22Rv1 (cell line): Measurements from ENCODE around the gene MYO18B.

ENCODE experiments used
- ZFX ChIP-seq: fragments of 450-650 bp; IDR thresholded peaks from 2 replicates; pipeline ENCODE4 v1.6.1; 2017; ENCODE audit warnings: antibody characterized with exemption, borderline replicate concordance
- TF ChIP-seq, protein P1 (sequence below): fragments of 450-650 bp; IDR thresholded peaks from 2 replicates; pipeline ENCODE4 v1.5.1; 2017; ENCODE audit warnings: mild to moderate bottlenecking

- TF ChIP-seq, protein P1, sequence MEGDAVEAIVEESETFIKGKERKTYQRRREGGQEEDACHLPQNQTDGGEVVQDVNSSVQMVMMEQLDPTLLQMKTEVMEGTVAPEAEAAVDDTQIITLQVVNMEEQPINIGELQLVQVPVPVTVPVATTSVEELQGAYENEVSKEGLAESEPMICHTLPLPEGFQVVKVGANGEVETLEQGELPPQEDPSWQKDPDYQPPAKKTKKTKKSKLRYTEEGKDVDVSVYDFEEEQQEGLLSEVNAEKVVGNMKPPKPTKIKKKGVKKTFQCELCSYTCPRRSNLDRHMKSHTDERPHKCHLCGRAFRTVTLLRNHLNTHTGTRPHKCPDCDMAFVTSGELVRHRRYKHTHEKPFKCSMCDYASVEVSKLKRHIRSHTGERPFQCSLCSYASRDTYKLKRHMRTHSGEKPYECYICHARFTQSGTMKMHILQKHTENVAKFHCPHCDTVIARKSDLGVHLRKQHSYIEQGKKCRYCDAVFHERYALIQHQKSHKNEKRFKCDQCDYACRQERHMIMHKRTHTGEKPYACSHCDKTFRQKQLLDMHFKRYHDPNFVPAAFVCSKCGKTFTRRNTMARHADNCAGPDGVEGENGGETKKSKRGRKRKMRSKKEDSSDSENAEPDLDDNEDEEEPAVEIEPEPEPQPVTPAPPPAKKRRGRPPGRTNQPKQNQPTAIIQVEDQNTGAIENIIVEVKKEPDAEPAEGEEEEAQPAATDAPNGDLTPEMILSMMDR = no peak
- TF ChIP-seq ZFX = no peak
Measured at GRCh38 chr22:25748704-25749103, 6.7 kb downstream of the MYO18B start.
